Measurements from ENCODE around the gene UPP2.

Gene UPP2

GRCh38 chr2:158101384-158101926, at the start of gene UPP2:
TSS of gene UPP2 (plus strand) at chr2:158101876. CDS start at chr2:158102064, 188 bp downstream.
- H3K27ac ChIP-seq, result no peak within 1 kb of the TSS
- TF ChIP-seq, protein P1, sequence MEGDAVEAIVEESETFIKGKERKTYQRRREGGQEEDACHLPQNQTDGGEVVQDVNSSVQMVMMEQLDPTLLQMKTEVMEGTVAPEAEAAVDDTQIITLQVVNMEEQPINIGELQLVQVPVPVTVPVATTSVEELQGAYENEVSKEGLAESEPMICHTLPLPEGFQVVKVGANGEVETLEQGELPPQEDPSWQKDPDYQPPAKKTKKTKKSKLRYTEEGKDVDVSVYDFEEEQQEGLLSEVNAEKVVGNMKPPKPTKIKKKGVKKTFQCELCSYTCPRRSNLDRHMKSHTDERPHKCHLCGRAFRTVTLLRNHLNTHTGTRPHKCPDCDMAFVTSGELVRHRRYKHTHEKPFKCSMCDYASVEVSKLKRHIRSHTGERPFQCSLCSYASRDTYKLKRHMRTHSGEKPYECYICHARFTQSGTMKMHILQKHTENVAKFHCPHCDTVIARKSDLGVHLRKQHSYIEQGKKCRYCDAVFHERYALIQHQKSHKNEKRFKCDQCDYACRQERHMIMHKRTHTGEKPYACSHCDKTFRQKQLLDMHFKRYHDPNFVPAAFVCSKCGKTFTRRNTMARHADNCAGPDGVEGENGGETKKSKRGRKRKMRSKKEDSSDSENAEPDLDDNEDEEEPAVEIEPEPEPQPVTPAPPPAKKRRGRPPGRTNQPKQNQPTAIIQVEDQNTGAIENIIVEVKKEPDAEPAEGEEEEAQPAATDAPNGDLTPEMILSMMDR (conservative IDR thresholded peaks at IDR 0.05), result no peak

DNA sequence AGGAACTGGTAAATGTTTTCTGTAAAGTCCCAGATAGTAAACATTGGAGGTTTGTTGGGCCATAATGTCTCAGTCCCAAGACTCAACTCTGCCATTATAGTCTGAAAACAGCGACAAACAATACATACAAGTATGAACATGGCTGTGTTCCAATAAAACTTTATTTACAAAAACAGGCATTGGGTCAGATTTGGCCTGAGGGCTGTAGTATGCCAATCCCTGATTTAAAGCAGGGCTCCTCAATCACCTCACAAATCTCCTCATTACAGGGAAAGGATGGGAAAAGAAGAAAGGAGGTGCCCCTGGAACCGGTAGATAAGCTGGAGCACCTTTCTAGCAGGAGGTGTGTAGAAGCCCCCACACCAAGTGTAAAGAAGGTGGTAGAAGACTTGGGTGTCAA, 48.9 kb upstream of the UPP2 start:
- TF ChIP-seq, protein P1 (conservative IDR thresholded peaks at IDR 0.05), result no peak
- no peak overlapping the region for H3K27ac ChIP-seq

- no peak overlapping the region for H3K27ac ChIP-seq
- TF ChIP-seq, protein P1 (conservative IDR thresholded peaks at IDR 0.05), result no peak
Measured at GRCh38 chr2:158056875-158057274, 44.8 kb upstream of the UPP2 start.

DNA sequence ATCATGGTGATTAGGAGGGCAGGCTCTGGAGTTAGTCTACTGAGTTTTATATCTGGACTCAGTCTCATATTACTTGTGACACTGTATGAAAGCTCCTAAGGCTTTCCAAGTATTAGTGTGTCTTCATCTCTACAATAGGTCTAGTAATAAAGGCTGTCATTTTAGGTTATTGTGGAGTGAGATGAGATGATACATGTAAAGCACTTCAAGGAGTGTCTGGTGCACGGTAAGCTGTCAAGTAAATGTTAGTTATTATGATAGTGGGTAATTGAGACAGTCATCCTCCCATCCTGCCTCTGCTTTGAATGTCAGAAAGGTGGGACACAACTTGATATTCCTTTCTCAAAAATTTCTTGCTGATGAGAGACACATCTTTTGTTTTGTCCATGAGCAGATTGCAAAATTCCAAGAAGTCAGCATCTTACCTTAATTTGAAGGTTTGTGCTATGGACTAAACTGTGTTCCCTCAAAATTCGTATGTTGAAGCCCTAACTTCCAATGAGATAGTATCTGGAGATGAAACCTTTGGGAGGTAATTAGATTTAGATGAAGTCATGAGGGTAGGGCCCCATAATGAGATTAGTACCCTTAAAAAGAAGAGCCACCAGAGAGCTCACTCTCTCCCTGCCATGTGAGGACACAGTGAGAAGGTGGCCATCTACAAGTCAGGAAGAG, 41.4 kb upstream of the UPP2 start:
- no peak overlapping the region for H3K27ac ChIP-seq
- TF ChIP-seq, protein P1 (conservative IDR thresholded peaks at IDR 0.05), result no peak

DNA sequence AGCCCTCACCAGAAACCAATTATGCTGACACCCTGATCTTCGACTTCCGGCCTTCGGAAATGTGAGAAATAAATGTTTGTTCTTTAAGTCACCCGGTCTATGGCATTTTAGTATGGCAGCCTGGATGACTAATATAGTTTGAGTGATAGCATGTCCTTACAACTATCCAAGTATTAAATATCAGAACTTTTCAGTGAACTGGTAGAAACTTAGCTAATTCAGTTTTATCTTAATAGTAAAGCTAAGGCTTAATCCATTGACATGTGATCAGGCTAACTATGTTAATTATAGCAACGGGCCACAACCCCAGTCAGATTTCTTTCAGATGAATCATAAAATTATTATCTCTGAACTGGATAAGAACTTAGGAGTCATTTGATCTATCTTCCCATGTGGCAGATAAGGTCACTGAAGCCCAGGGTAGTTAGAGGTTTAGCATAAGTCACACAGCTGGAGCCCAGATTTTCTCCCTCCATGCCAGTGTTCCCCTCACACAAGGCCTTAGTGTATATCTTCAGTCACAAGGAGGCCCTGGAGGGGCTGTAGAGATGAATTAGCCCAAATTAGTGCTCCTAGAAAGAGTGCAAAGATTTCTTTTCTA, 40.7 kb upstream of the UPP2 start:
- TF ChIP-seq, protein P1 (conservative IDR thresholded peaks at IDR 0.05), result no peak
- H3K27ac ChIP-seq, result no peak overlapping the region

DNA sequence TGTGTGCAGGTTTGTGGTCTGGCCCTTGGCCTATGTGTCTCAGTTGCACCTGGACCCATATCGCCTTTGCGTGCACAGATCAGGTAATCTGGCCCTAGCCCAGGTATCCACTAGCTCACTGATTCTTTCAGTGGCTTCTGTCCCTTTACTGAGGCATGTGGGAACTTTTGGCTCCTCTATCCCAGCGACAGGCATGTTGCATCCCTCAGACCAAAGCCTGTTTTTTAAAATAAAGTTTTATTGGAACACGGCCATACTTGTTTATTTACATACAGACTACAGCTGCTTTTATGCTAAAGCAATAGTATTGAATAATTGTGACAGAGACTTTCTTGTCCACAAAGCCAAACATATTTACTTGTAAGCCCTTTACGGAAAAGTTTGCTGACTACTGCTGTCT, 39.9 kb upstream of the UPP2 start:
- TF ChIP-seq, protein P1 (conservative IDR thresholded peaks at IDR 0.05), result no peak
- no peak overlapping the region for H3K27ac ChIP-seq

DNA sequence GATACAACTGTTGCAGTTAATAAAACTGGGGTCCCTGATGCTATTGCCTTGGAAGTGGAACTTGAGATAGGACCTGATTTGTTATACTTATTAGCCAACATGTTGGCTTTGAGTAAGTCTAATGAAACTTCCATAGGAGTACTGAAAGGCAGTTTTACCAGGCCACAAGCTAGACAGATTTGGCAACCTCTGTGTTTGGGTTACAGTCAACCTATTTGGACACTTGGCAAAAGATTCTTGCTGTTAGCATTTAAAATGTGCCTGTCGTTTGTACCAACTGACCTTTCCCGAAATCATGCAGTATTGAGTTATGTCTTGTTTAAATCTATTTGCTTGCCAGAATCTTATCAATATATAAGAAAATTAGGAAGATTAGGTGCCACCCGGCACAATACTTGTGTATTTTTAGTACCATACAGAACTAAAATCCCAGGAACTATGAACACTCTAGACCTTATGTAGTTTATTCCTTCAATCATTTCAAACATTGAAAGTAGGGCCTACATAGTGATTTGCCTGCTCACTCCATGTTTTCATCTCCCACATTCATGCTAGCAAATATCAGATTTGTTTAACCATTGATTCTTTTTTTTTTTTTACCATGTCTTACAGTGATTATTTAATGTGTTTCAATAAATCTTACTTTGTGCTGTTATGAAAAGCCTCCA, 35.5 kb upstream of the UPP2 start:
- no peak overlapping the region for H3K27ac ChIP-seq
- TF ChIP-seq, protein P1 (conservative IDR thresholded peaks at IDR 0.05), result no peak

Data from VCaP (cell line).